Activated CD4-positive, alpha-beta T cell treated with anti-CD3 and anti-CD28 coated beads for 36 hours (primary cell): ENCODE results near the gene SRD5A1. TPM values are rescaled to one million over a fixed set of nuclear protein-coding genes. Genes with fewer than 3 reads are reported as not detected.

Source experiments
- ATAC-seq: fragments of 200-7000 bp; cut with Tn5 transposase; one replicate; pipeline ENCODE4 v1.10.0; 2021; ENCODE audit warnings: mild to moderate bottlenecking, moderate library complexity
- CTCF ChIA-PET: fragments of 350-600 bp; sonication (Branson Sonifier 250); formaldehyde crosslinking; loops from one replicate; lab custom pipeline; 2021; ENCODE audit warnings: antibody characterized with exemption; lab: Charles Lee
- POLR2A ChIA-PET: fragments of 350-600 bp; sonication (Branson Sonifier 250); formaldehyde crosslinking; loops from one replicate; lab custom pipeline; 2021; ENCODE audit warnings: antibody characterized with exemption, inconsistent platforms; lab: Charles Lee
- DNase-seq: peaks from one replicate; pipeline ENCODE4 v3.0.0-alpha.2; 2020
- H3K27ac Mint-ChIP-seq: one replicate; pipeline ENCODE4 v1.8.0; 2021; ENCODE audit warnings: mixed read lengths
- H3K27me3 Mint-ChIP-seq: one replicate; pipeline ENCODE4 v1.8.0; 2021; ENCODE audit warnings: mixed read lengths
- H3K36me3 Mint-ChIP-seq: one replicate; pipeline ENCODE4 v1.8.0; 2021; ENCODE audit warnings: low read depth, mixed read lengths
- H3K4me1 Mint-ChIP-seq: one replicate; pipeline ENCODE4 v1.8.0; 2021; ENCODE audit warnings: mixed read lengths
- H3K4me3 Mint-ChIP-seq: one replicate; pipeline ENCODE4 v1.8.0; 2021; ENCODE audit warnings: mild to moderate bottlenecking, moderate library complexity, mixed read lengths
- H3K9me3 Mint-ChIP-seq: one replicate; pipeline ENCODE4 v1.8.0; 2021; ENCODE audit warnings: low read depth, mixed read lengths
- intact Hi-C, 2 experiments: fragments of 100-400 bp; cut with DNase I in 1 of 2; cut with micrococcal nuclease in 1 of 2; formaldehyde crosslinking; loops; one replicate each; pipeline versions ENCODE4 v1.14.2 to v1.15.1; 2022 to 2024; cut with DNase I, micrococcal nuclease
- total RNA-seq, 2 experiments: library from RNA; stranded (reverse); gene quantifications; one replicate each; pipeline ENCODE4 v1.2.3, GENCODE V29; 2021

SRD5A1 gene
- total RNA-seq, 2 experiments from 2014 or later = 7.6 to 11.1 TPM

DNA sequence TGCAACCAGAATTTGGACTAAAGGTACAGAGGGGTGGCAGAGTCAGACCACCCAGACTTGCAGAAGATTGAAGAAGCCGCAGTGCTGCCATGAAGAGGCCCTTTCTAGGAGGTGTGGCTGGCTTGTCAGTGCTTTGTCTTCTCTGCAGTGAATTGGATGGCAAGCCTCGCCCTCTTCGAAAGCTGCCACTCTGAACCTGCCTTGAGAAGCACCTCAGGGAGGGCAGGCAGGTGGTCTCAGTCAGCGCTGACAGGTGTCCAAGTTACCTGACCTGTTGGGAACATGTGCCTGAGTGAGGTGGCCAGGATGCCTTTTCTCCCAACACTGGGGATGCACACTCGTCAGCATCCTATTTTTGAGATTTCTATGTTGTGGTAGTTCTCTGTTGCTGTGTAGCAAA, 86.2 kb downstream of the SRD5A1 start:
- no peak overlapping the region for H3K27ac Mint-ChIP-seq
- CTCF ChIA-PET = no interaction called here
- H3K4me3 Mint-ChIP-seq = no peak overlapping the region
- POLR2A ChIA-PET = no interaction called here
- intact Hi-C loops = loop anchor here (10.0 kb wide), 2 partner anchors 1145 to 1735 kb away; partner anchors contain the start of genes FASTKD3 (in 1 of the 2) and MTRR (in 1 of the 2)
- H3K27me3 Mint-ChIP-seq = no peaks in the 10 kb centered on the region
- ATAC-seq (no peak), DNase-seq (no peak)
- no peaks in the 10 kb centered on the region for H3K9me3 Mint-ChIP-seq
- H3K4me1 Mint-ChIP-seq = peaks cover 77% of the 10 kb centered on the region
- H3K36me3 Mint-ChIP-seq = peaks cover 54% of the 10 kb centered on the region

DNA sequence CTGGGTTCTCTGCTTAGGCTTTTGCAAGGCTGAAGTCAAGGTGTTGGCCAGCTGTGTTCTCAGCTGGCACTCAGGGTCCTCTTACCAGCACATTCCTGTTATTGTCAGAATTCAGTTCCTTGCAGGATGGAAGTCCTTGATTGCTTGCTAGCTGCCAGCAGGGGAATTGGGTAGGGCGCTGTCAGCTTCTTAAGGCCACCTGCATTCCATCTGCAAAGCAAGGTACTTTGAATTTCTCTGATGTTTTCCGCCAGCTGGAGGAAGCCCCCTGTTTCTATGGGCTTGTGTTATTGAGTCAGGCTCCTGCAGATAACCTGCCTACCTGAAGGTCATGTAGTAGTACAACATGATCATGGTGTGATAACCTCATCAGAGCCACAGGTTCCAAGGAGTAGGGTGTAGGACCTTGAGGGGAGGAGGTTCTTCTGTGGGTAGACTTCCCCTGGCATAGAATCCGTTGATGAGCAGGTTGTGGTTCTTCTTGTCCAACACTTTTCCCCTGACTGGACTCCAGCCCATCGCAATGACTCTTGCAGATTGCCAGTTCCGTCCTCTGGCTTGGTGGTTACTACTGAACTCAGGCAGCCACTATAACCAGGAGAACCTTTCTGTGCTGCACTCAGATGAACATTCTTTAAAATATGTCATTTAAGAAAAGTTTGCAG, 86.8 kb downstream of the SRD5A1 start:
- intact Hi-C loops = loop anchor here (10.0 kb wide), 2 partner anchors 1145 to 1735 kb away; partner anchors contain the start of genes FASTKD3 (in 1 of the 2) and MTRR (in 1 of the 2)
- no peak for DNase-seq
- no peak overlapping the region for H3K4me3 Mint-ChIP-seq
- H3K27me3 Mint-ChIP-seq = no peaks in the 10 kb centered on the region
- H3K36me3 Mint-ChIP-seq = peaks cover 52% of the 10 kb centered on the region
- ChIA-PET CTCF (no interaction called here), POLR2A (interaction anchor here (0.6 kb wide), 1 partner anchor 12 kb away, joined by 3 read pairs; no protein-coding TSS in a partner anchor)
- ATAC-seq = no peak
- no peak overlapping the region for H3K27ac Mint-ChIP-seq
- peaks cover 82% of the 10 kb centered on the region for H3K4me1 Mint-ChIP-seq
- H3K9me3 Mint-ChIP-seq = no peaks in the 10 kb centered on the region

DNA sequence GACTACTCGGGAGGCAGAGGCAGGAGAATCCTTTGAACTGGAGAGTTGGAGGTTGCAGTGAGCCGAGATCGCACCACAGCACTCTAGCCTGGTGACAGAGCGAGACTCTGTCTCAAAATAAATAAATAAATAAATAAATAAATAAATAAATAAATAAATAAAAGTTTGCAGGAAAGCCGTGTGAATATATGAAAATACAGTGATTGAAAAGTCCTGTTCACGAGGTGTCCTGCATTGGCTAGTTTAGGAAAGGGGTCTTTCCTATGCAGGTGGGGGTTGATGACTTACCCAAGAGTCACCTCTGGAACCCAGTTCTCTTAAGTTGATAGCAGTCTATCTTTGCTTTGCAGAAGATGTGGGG, 87.3 kb downstream of the SRD5A1 start:
- peaks cover 86% of the 10 kb centered on the region for H3K4me1 Mint-ChIP-seq
- intact Hi-C loops = no loop called here
- CTCF ChIA-PET = no interaction called here
- POLR2A ChIA-PET = no interaction called here
- no peak overlapping the region for H3K27ac Mint-ChIP-seq
- H3K4me3 Mint-ChIP-seq = no peak overlapping the region
- ATAC-seq = no peak
- no peak for DNase-seq
- H3K9me3 Mint-ChIP-seq = no peaks in the 10 kb centered on the region
- peaks cover 48% of the 10 kb centered on the region for H3K36me3 Mint-ChIP-seq
- no peaks in the 10 kb centered on the region for H3K27me3 Mint-ChIP-seq

GRCh38 chr5:6721442-6721841, 88.2 kb downstream of the SRD5A1 start:
- intact Hi-C loops = no loop called here
- Mint-ChIP-seq H3K36me3 (peaks cover 44% of the 10 kb centered on the region), H3K9me3 (no peaks in the 10 kb centered on the region), H3K27me3 (no peaks in the 10 kb centered on the region), H3K27ac (peak overlapping the region; percentile 69), H3K4me1 (peaks cover 89% of the 10 kb centered on the region), H3K4me3 (no peak overlapping the region)
- POLR2A ChIA-PET = no interaction called here
- DNase-seq (no peak), ATAC-seq (peak; percentile 12)
- CTCF ChIA-PET = interaction anchor here (1.2 kb wide), 1 partner anchor 10 kb away, joined by 6 read pairs; no protein-coding TSS in a partner anchor

DNA sequence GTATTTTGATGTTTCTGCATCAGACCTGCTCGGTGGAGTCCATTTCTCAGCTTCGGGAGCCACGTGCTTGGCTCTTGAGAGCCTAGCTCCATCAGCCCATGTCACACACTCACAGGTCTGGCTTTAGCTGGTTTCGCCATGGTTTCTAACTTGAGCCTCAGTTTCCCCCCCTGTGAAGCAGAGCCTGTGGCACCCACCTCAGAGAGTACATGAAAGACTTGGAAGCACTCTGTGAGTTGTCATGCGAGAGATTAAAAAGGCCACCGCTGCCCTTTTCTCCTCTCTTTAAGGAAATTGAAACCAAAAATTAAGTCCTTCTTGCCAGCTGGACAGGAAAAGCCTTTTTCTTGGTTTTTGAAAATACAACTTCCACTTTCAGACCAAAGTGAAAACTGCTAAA, 88.8 kb downstream of the SRD5A1 start:
- POLR2A ChIA-PET = no interaction called here
- peak; percentile 14 for ATAC-seq
- Mint-ChIP-seq H3K36me3 (peaks cover 42% of the 10 kb centered on the region), H3K4me1 (peaks cover 89% of the 10 kb centered on the region), H3K9me3 (no peaks in the 10 kb centered on the region), H3K27me3 (no peaks in the 10 kb centered on the region), H3K4me3 (peak overlapping the region; percentile 37), H3K27ac (peak overlapping the region; percentile 69)
- intact Hi-C loops = no loop called here
- CTCF ChIA-PET = interaction anchor here (1.2 kb wide), 1 partner anchor 10 kb away, joined by 6 read pairs; no protein-coding TSS in a partner anchor
- DNase-seq = no peak

- no peak for ATAC-seq
- no peaks in the 10 kb centered on the region for H3K27me3 Mint-ChIP-seq
- no peaks in the 10 kb centered on the region for H3K9me3 Mint-ChIP-seq
- DNase-seq = no peak
- ChIA-PET CTCF (no interaction called here), POLR2A (no interaction called here)
- no peak overlapping the region for H3K4me3 Mint-ChIP-seq
- intact Hi-C loops = no loop called here
- H3K36me3 Mint-ChIP-seq = peaks cover 41% of the 10 kb centered on the region
- H3K27ac Mint-ChIP-seq = peak overlapping the region; percentile 37
- H3K4me1 Mint-ChIP-seq = peaks cover 89% of the 10 kb centered on the region
These were observed 90.0 kb downstream of the SRD5A1 start for GRCh38 chr5:6723122-6723815.

DNA sequence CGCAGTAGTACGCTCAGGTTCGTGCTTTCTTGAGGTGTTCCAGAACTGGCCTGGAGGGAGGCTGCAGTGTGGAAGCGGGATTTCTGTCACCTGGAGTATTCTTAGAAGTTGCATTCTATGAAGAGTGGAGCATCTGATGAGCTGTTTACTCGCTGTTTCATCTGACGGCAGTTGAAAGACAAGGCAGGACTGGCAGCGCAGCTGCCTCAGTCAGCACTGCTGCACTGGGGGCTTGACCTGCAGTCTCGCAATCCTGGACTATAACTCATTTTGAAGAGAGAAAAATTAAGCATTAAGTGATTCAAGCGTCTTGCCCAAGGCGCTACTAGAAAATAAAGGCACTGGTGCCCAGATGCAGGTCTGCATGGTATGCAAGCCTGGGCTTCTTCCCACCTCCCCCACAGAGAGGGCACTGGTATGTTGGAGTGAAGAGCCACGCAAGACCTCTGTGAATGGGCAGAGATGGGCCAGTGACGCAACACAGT, 90.6 kb downstream of the SRD5A1 start:
- H3K36me3 Mint-ChIP-seq = peaks cover 35% of the 10 kb centered on the region

More for the DNA sequence above, 90.6 kb downstream of the SRD5A1 start:
- ATAC-seq (no peak), DNase-seq (no peak)
- H3K4me1 Mint-ChIP-seq = peaks cover 87% of the 10 kb centered on the region
- intact Hi-C loops = no loop called here
- no peak overlapping the region for H3K4me3 Mint-ChIP-seq
- H3K27me3 Mint-ChIP-seq = no peaks in the 10 kb centered on the region
- CTCF ChIA-PET = no interaction called here
- peak overlapping the region; percentile 37 for H3K27ac Mint-ChIP-seq
- no peaks in the 10 kb centered on the region for H3K9me3 Mint-ChIP-seq
- POLR2A ChIA-PET = no interaction called here

Other genes starting within 250 kb of the SRD5A1 start
- not detected for gene UBE2QL1, start 184.6 kb upstream of the SRD5A1 start, total RNA-seq
- 10 to 100 TPM; 91.1 to 97.1 TPM for gene NSUN2, start 396 bp upstream of the SRD5A1 start, total RNA-seq
- gene TENT4A, start 80.0 kb downstream of the SRD5A1 start, total RNA-seq = 10 to 100 TPM; 29.2 to 33.3 TPM